Measurements from ENCODE around the gene PXMP4. TPM values are rescaled to one million over a fixed set of nuclear protein-coding genes. Genes with fewer than 3 reads are reported as not detected.

PXMP4 gene
- total RNA-seq, 1 experiment from 2014 or later = 5.7 TPM

DNA sequence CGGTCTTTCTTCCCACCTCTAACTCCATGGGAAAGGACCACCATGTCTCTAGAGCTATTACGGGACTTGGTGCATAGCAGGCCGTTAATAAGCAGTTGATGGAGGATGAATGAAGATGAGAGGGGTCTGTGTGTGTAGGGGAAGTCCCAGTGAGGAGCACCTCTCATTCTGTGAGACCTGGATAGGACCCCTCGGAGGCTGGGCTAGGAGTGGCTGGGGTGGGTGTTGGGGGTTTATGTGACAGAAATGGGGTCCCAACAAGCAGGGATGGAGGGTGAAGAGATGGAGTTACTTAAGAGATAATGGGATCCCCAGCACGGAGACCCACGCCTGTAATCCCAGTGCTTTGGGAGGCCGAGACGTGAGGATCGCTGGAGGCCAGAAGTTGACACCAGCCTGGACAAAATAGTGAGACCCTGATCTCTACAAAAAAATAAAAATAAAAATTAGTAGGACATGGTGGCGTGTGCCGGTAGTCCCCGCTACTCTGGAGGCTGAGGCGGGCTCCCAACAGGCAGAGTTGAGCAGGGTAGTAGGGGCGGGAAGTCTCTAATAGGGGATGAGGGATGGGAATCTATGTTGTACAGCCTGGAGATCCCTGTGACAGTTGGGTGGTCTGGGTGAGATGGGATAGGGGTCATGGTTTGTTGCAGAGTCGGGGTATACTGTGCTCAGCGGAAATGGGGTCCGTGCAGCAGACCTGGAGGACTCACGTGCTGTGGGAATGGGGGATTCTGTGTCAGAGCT lies 11.0 kb upstream of the PXMP4 start:
- Histone ChIP-seq H3K56ac (ENCODE audit: insufficient read length, low read depth, low read length) (no peak overlapping the region), H3T11ph (ENCODE audit: low read length) (no peak overlapping the region), H3K23ac (ENCODE audit: insufficient read length, low read depth, low read length) (no peak overlapping the region), H3K79me2 (ENCODE audit: insufficient read depth, low read length) (no peaks in the 10 kb centered on the region), H4K8ac (replicated peaks; ENCODE audit: insufficient read length, low read depth, low read length) (no peak overlapping the region), H3K27me3 (ENCODE audit: insufficient read depth, low read length) (no peaks in the 10 kb centered on the region), H3K79me1 (ENCODE audit: insufficient read depth, low read depth, low read length, poor library complexity, severe bottlenecking) (no peaks in the 10 kb centered on the region), H3K23me2 (ENCODE audit: insufficient read length, low read depth, low read length, poor library complexity, severe bottlenecking) (peaks cover 8% of the 10 kb centered on the region), H2BK12ac (ENCODE audit: insufficient read length, low read depth, low read length) (no peak overlapping the region), H3K9me3 (ENCODE audit: control insufficient read depth, low read depth, low read length) (no peaks in the 10 kb centered on the region), H3K18ac (ENCODE audit: insufficient read length, low read depth, low read length) (peak overlapping the region; percentile 59), H2BK20ac (ENCODE audit: low read depth, low read length, poor library complexity, severe bottlenecking) (no peak overlapping the region), H3K9ac (ENCODE audit: extremely low read depth, insufficient read length, low read length) (no peak overlapping the region), H3K4me1 (ENCODE audit: insufficient read depth, low read length) (no peaks in the 10 kb centered on the region), H4K91ac (ENCODE audit: insufficient read length, low read depth, low read length) (no peak overlapping the region), H2BK5ac (ENCODE audit: insufficient read length, low read length) (no peak overlapping the region), H2BK120ac (ENCODE audit: low read depth, low read length, poor library complexity, severe bottlenecking) (no peak overlapping the region), H3K4ac (ENCODE audit: low read depth, low read length) (no peak overlapping the region), H3K27ac (ENCODE audit: insufficient read length, low read depth, low read length) (no peak overlapping the region), H2AFZ (ENCODE audit: low read length) (peak overlapping the region; percentile 1), H3K4me2 (ENCODE audit: insufficient read depth, insufficient read length, low read length) (peak overlapping the region; percentile 30), H4K5ac (ENCODE audit: insufficient read length, low read depth, low read length) (no peak overlapping the region), H4K20me1 (ENCODE audit: control insufficient read depth, insufficient read depth, insufficient read length) (no peaks in the 10 kb centered on the region), H2AK5ac (ENCODE audit: insufficient read length, low read length) (no peak overlapping the region), H2BK15ac (ENCODE audit: low read depth, low read length) (no peak overlapping the region), H3K14ac (ENCODE audit: insufficient read depth, low read length) (0 out of 2 replicates have a peak overlapping the region, but pooled peaks have one; percentile 37)
- H3K4me1 Mint-ChIP-seq = peaks cover 20 to 21% of the 10 kb centered on the region in 2 experiments
- TF ChIP-seq, protein P1, sequence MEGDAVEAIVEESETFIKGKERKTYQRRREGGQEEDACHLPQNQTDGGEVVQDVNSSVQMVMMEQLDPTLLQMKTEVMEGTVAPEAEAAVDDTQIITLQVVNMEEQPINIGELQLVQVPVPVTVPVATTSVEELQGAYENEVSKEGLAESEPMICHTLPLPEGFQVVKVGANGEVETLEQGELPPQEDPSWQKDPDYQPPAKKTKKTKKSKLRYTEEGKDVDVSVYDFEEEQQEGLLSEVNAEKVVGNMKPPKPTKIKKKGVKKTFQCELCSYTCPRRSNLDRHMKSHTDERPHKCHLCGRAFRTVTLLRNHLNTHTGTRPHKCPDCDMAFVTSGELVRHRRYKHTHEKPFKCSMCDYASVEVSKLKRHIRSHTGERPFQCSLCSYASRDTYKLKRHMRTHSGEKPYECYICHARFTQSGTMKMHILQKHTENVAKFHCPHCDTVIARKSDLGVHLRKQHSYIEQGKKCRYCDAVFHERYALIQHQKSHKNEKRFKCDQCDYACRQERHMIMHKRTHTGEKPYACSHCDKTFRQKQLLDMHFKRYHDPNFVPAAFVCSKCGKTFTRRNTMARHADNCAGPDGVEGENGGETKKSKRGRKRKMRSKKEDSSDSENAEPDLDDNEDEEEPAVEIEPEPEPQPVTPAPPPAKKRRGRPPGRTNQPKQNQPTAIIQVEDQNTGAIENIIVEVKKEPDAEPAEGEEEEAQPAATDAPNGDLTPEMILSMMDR (conservative IDR thresholded peaks at IDR 0.05) = no peak
- H3K27ac Mint-ChIP-seq = peak overlapping the region; percentile 29 to 86 (median 84); a peak in 4 of 7 replicates
- H3K27me3 Mint-ChIP-seq (ENCODE audit: low read depth) = peaks cover 3% of the 10 kb centered on the region
- H3K9me3 Mint-ChIP-seq = peaks cover 2 to 7% of the 10 kb centered on the region in 2 experiments
- WGBS (ENCODE audit: extremely low coverage, insufficient read length, low lambda C conversion rate) = no CpG with 5 or more reads among the region's 18 CpGs
- DNase-seq = no peak
- peak overlapping the region; percentile 61 to 77 for H3K4me3 Mint-ChIP-seq
- peaks cover 3 to 7% (median 5%) of the 10 kb centered on the region in 3 experiments; a peak in 6 of 7 replicates for H3K36me3 Mint-ChIP-seq (ENCODE audit: insufficient read depth in 1 of 3, low read depth in 3 of 3)
